ENCODE data around the gene SPAG16.

DNA sequence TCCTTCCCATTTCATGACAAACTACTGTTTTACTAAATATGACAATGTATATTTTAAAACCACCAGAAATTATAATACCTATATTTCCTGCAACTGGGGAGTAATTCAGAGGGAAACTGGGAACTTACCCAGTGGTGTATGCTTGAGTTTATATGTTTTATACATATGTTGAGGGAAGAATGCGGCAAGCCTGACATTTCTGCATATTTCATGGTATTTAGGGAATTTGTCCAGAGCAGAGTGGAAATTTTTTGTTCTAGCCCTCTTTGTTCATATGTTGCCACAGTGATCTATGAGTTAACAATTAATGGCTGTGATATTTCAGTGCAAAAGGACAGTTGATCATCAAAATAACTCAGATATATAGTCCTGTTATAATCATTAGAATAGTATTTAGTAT, 895.8 kb downstream of the SPAG16 start:
- no peak for TF ChIP-seq POLR2A (IDR thresholded peaks at IDR 0.05)
- TF ChIP-seq, protein P1, sequence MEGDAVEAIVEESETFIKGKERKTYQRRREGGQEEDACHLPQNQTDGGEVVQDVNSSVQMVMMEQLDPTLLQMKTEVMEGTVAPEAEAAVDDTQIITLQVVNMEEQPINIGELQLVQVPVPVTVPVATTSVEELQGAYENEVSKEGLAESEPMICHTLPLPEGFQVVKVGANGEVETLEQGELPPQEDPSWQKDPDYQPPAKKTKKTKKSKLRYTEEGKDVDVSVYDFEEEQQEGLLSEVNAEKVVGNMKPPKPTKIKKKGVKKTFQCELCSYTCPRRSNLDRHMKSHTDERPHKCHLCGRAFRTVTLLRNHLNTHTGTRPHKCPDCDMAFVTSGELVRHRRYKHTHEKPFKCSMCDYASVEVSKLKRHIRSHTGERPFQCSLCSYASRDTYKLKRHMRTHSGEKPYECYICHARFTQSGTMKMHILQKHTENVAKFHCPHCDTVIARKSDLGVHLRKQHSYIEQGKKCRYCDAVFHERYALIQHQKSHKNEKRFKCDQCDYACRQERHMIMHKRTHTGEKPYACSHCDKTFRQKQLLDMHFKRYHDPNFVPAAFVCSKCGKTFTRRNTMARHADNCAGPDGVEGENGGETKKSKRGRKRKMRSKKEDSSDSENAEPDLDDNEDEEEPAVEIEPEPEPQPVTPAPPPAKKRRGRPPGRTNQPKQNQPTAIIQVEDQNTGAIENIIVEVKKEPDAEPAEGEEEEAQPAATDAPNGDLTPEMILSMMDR (IDR thresholded peaks at IDR 0.05), result no peak
